ENCODE results near the gene IL7R. TPM values are rescaled to one million over a fixed set of nuclear protein-coding genes. Genes with fewer than 3 reads are reported as not detected.

Gene IL7R
- total RNA-seq, 1 donor from 2014 or later: not detected

Other genes starting within 250 kb of the IL7R start
- 15.6 and 16.0 TPM in 2 replicates for gene SPEF2, start 239.0 kb upstream of the IL7R start, total RNA-seq
- gene CAPSL, start 81.7 kb downstream of the IL7R start, total RNA-seq: 0.93 and 1.1 TPM in 2 replicates
- 5.2 and 5.6 TPM in 2 replicates for gene UGT3A1, start 134.5 kb downstream of the IL7R start, total RNA-seq
- 0.53 and 0.67 TPM in 2 replicates for gene UGT3A2, start 210.0 kb downstream of the IL7R start, total RNA-seq